OCI-M2 (cell line): ENCODE data around the gene SEC61A1.

Experiments used
- DNase-seq: peaks from one replicate; lab custom pipeline; 2025; ENCODE audit not compliant: unreplicated experiment; lab: John Stamatoyannopoulos, UW

Gene SEC61A1

DNA sequence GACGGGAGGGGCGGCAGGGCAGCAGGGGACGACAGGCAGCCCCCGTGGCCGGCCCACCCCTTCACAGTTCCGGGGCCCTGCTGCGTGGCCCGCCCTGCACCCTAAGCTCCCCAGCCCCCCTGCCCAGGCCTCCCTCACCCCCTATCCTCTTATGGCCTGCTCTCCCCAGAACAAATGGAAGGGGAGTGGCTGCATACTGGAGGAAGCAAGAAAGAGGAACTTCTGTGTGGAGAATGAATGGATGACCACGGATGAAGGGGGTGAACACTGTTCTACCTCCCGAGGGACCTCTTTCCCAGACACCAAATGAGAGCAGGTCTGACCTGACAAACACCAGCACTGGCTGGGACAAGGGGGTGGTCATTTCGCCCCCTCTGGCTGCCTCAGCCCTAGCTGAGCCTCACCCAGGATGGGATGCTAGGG is 25.0 kb downstream of the SEC61A1 start:
- no peak for DNase-seq

- DNase-seq, result no peak
These were observed 25.4 kb downstream of the SEC61A1 start for GRCh38 chr3:128077665-128078064.

DNA sequence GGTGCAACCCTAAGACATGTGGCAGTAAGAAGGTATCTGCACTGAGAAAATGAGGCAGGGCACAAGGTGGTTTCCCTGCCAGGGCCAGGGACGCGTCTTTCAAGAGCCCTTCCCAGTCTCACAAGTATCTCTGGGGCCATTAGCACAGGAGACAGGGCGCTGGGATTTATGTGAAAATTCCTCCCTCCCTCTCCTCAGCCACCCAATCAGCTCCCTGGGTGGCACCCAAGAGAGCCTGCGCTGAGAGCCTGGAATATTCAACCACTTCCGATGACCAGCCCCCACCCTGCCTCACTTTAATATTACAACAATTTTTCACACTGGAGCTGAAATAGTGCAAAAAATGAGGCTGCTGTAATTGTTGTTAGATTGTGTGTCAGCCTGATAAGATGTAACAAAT is 26.1 kb downstream of the SEC61A1 start:
- DNase-seq, result no peak

DNA sequence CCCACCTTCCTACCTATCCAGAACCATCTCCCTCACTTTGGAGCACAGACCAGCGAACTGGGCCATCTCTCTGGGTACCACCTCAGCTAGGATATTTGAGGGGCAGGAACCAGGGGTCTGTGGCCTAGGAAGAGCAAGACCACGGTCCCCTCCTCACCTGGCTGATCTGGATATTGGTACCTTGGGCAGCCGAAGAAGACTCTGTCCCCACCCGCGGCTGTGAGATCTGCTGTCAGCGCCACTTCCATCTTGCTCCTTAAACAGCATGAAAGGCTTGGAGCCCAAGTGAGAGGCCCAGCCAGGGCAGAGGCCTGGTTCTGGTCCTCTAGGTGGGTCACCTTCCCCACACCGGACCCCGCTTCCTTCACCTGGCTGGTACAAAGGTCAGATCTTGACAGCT is 26.6 kb downstream of the SEC61A1 start:
- DNase-seq, result no peak

DNA sequence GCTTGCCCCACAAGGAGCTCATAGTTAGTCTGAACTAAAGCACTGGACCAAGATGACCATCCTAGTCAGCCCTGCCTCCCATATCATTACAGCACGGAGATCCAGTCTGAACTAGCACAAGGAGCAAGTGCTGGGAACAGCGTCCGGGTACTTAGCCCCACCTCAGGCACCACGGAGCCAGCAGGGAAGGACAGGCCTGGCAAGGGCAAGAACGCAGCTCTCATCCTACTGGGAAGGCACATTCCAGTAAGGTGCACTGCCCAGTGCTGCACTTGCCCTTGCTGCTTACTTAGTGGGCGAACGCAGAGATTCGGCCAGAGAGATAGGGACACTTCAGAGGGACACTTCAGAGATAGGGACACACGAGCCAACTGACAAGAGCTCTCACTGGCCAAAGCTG is 27.6 kb downstream of the SEC61A1 start:
- DNase-seq, result no peak

DNA sequence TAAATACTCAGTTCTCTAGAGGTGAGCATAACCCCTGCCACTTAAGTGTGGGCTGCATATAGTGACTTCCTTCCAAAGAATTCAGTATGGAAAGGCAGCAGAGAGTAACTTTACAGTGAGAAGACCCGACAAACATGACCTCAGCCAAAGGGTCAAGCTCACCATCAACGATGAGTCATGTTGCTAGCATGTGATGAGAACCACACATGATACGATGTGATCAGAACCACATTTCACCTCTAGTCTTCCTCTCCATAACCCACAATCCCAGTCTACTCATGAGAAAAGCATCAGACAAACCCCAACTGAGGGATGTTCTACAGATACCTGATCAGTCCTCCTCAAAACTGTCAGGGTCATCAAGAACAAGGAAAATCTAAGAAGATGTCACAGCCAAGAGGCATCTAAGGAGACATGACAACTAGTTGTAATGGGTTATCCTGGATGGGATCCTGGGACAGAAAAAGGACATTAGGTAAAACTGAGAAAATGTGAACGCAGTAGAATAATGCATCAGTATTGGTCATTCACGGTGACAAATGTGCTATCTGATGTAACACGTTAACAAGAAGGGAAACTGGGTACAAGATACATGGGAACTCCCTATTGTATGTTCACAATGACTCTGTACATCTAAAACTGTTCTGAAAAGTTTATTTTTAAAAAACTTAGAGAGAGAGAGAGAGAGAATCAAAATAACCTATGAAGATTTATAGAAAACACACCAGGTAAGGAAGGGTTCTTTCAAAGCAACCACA is 28.3 kb downstream of the SEC61A1 start:
- no peak for DNase-seq

GRCh38 chr3:128081226-128081625 is 29.0 kb downstream of the SEC61A1 start:
- DNase-seq, result no peak

DNA sequence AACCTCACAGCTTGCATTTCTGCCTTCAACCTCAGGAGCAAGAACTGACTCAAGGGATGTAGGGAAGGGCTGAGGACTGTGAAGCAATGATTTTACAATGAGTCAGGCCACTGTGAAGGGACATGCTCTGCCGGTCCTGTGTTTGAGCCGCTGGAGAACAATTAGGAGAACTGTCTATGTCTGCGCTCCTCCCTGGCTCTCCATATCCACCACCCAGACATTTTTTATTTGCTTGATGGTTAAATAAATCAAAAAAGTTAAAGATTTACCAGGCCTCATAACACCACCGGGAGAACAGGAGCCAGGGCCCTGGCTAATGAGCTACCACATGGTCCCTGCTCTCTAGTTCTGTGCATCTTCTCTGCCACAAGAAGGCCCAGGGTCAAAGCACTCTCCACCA is 29.6 kb downstream of the SEC61A1 start:
- no peak for DNase-seq

DNA sequence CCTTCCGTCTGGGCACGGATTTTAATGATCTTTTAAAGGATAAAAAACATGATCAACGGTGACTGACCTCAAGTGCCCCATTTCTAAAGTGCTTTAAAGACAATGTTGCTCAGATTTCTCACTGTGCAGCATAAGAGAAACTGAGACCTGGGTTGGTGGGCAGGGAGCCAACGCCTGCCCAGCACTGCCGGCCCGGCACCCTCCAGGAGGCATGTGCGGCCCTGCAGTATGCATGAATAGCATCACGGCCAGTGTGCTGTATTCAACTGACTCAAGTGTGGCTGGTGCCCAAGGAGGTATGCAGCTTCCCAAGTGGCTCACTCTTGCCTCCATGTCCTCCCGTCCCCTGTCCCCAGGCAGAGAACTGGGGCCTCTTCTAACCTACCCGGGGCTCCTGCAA is 30.3 kb downstream of the SEC61A1 start:
- no peak for DNase-seq

GRCh38 chr3:128083396-128083795 is 31.2 kb downstream of the SEC61A1 start:
- DNase-seq, result no peak

- no peak for DNase-seq
These were observed 31.9 kb downstream of the SEC61A1 start for GRCh38 chr3:128083980-128084674.

DNA sequence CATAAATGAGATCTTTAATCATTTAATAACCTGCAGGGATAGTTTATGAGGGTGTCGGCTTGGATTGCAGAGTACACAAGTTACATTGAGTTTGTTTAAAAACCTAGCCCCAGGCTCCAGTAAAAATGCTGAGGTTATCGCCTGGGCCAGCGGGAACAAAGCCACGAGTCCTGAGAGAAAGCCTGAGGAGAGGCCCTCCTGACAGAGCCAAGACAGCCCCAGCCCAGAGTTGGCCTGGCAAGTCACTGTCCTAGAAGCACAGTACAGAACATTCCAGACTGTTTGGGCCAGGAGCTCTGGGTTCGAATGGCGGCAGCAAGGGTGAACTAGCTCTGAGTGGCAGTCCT is 32.4 kb downstream of the SEC61A1 start:
- DNase-seq, result no peak

- no peak for DNase-seq
These were observed 36.9 kb downstream of the SEC61A1 start for GRCh38 chr3:128089135-128089534.

GRCh38 chr3:128091586-128091985 is 39.3 kb downstream of the SEC61A1 start:
- DNase-seq, result no peak

DNA sequence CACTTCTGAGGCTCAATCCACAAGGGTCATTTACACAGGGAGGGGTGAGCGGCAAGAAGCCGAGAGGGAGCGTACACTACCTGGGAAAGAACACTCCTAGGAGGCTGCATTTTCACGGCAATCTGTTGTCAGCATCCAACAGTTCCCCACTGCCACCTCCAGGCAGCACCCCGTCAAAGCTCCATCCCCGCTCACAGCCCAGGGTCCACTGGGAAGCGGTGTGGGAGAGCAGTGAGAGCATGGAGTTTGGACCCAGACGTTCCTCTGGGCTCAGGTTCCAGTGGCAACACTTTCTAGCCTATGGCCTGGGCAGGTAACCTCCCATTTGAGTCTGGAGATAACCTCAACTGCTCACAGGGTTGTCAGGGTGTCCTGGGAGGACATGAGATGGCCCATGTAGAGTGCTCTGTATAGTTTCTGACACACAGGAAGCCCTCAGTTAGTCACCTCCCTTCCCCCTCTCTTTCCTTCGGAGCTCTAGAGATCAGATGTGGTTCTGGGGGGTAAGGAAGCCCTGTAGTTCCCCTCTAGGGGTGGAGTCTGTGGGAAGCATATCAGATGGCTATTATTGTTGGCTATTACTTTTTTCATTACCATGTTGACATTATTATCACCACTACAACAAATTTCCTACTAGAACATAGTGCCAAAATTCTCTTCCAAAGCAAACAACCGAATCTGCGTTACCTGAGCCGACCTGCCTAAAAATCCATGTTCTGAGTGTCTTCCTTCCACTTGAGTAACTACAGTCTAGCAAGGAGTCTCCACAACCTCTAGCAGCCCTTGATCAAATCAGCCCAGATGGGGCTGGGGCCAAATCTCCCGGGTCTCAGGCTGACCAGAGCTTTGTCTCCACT is 42.3 kb downstream of the SEC61A1 start:
- no peak for DNase-seq

- peak; percentile 20 for DNase-seq
These were observed 43.0 kb downstream of the SEC61A1 start for GRCh38 chr3:128095222-128095703.

- no peak for DNase-seq
These were observed 46.0 kb downstream of the SEC61A1 start for GRCh38 chr3:128098234-128098633.

DNA sequence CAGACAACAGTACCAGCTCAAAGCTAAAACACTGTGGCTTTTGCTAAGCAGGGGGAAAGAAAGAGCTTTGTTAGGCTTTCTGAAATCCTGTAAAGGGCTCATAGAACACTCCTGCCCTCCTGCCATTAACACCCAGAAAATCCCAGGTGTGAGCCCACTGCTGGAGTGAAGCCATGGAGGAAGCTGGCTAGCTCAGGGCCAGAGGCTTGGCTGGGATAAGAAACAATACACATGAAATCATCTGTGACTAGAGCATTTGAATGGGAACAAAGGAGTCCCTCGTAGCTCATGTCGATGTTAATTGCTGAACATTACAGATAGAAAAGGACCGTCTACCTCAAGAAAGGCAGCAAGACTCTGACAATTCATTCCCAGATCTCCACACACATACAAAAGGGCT is 47.9 kb downstream of the SEC61A1 start:
- DNase-seq, result no peak

GRCh38 chr3:128100638-128101037 is 48.4 kb downstream of the SEC61A1 start:
- no peak for DNase-seq

DNA sequence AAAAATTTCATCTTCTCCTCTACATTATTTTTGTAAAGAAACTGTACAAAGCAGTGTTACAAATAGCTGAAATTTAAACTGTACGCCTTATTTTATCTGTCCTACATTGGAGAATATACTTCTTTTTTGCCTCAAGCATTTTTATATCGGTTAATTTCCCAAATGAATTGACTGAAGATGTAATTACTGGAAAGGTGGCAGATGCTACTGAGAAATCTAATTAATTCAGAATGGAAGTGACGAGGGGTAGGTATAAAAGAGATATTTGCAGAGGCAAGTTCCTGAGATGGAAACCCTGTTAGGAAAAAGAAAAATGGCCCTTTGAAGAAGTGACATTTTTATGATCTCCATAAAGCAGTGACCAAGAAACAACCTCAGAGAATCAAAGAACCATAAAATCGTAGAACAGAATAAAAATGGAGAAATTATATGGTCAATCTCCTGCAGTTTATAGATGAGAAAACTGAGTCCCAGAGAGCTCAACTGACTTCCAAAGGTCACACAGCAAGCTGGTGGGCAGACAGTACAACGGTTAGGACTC is 51.0 kb downstream of the SEC61A1 start:
- no peak for DNase-seq

- DNase-seq, result no peak
These were observed 55.6 kb downstream of the SEC61A1 start for GRCh38 chr3:128107834-128108233.
